Trophoblast cell (in vitro differentiated cells and primary cell): ENCODE measurements around the gene RGL2. TPM values are rescaled to one million over a fixed set of nuclear protein-coding genes. Genes with fewer than 3 reads are reported as not detected.
A peak's percentile ranks its signal among the peaks of the same experiment; 100 is the strongest.
"Not testable (repeated sequence)": the region's sequence is repeated elsewhere in the genome, so short reads cannot be mapped to it uniquely, and the experiment has no call there.

Source experiments
- DNase-seq, 2 donors: peaks; one replicate each; pipeline ENCODE4 v3.0.0-alpha.2; 2016
- H2AFZ ChIP-seq: 2 replicates; pipeline ENCODE4 v1.6.1; 2013; ENCODE audit warnings: low read length, moderate library complexity, mild to moderate bottlenecking; ENCODE audit not compliant: insufficient read depth, poor library complexity
- H2AK5ac ChIP-seq: 2 replicates; pipeline ENCODE4 v1.6.1; 2013; ENCODE audit warnings: mild to moderate bottlenecking, low read length
- H2BK120ac ChIP-seq: 2 replicates; pipeline ENCODE4 v1.6.1; 2013; ENCODE audit warnings: low read length, mild to moderate bottlenecking, moderate library complexity; ENCODE audit not compliant: insufficient read depth, poor library complexity
- H2BK12ac ChIP-seq: 2 replicates; pipeline ENCODE4 v1.6.1; 2013; ENCODE audit warnings: mild to moderate bottlenecking, low read length, moderate library complexity
- H2BK5ac ChIP-seq: 2 replicates; pipeline ENCODE4 v1.6.1; 2013; ENCODE audit warnings: low read length, low read depth, moderate library complexity, mild to moderate bottlenecking; ENCODE audit not compliant: poor library complexity
- H3K14ac ChIP-seq: 2 replicates; pipeline ENCODE4 v1.6.1; 2013; ENCODE audit warnings: mild to moderate bottlenecking, low read length
- H3K18ac ChIP-seq: 2 replicates; pipeline ENCODE4 v1.6.1; 2013; ENCODE audit warnings: mild to moderate bottlenecking, low read length
- H3K23ac ChIP-seq: 2 replicates; pipeline ENCODE4 v1.6.1; 2013; ENCODE audit warnings: low read length
- H3K27ac ChIP-seq: 2 replicates; pipeline ENCODE4 v1.5.1; 2013; ENCODE audit warnings: low read depth, mild to moderate bottlenecking, inconsistent platforms, low read length, moderate library complexity
- H3K27me3 ChIP-seq: 2 replicates; pipeline ENCODE4 v1.6.1; 2013; ENCODE audit warnings: inconsistent platforms, mild to moderate bottlenecking, low read length, moderate library complexity; ENCODE audit not compliant: insufficient read depth
- H3K36me3 ChIP-seq, 2 experiments: 1 replicate in 1 of 2; 2 replicates in 1 of 2; pipeline ENCODE4 v1.6.1; 2013; ENCODE audit warnings: low read length in 2 of 2, mild to moderate bottlenecking in 2 of 2, moderate library complexity in 1 of 2; ENCODE audit not compliant: insufficient read depth in 2 of 2, control insufficient read depth in 1 of 2
- H3K4ac ChIP-seq: 2 replicates; pipeline ENCODE4 v1.6.1; 2013; ENCODE audit warnings: low read depth, mild to moderate bottlenecking, low read length, moderate library complexity
- H3K4me1 ChIP-seq, 2 experiments: 1 replicate in 1 of 2; 2 replicates in 1 of 2; pipeline ENCODE4 v1.6.1; 2013; ENCODE audit warnings: low read length in 2 of 2, mild to moderate bottlenecking in 2 of 2, moderate library complexity in 1 of 2; ENCODE audit not compliant: insufficient read depth in 2 of 2, control insufficient read depth in 1 of 2
- H3K4me2 ChIP-seq: 2 replicates; pipeline ENCODE4 v1.6.1; 2013; ENCODE audit warnings: inconsistent platforms, mild to moderate bottlenecking, low read length, moderate library complexity
- H3K4me3 ChIP-seq: 2 replicates; pipeline ENCODE4 v1.5.1; 2013; ENCODE audit warnings: mild to moderate bottlenecking, low read depth, low read length, inconsistent platforms
- H3K79me1 ChIP-seq: one replicate; pipeline ENCODE4 v1.6.1; 2013; ENCODE audit warnings: low read length
- H3K79me2 ChIP-seq: 2 replicates; pipeline ENCODE4 v1.6.1; 2013; ENCODE audit warnings: low read length, mild to moderate bottlenecking; ENCODE audit not compliant: control insufficient read depth, insufficient read depth, poor library complexity
- H3K9ac ChIP-seq: 2 replicates; pipeline ENCODE4 v1.6.1; 2013; ENCODE audit warnings: mild to moderate bottlenecking, low read length
- H3K9me3 ChIP-seq: 2 replicates; pipeline ENCODE4 v1.6.1; 2013; ENCODE audit warnings: low read depth, mild to moderate bottlenecking, control low read depth, inconsistent platforms, low read length; ENCODE audit not compliant: insufficient read depth
- H4K12ac ChIP-seq: 2 replicates; pipeline ENCODE4 v1.6.1; 2013; ENCODE audit warnings: low read depth, mild to moderate bottlenecking, low read length, moderate library complexity
- H4K8ac ChIP-seq: 2 replicates; pipeline ENCODE4 v1.6.1; 2013; ENCODE audit warnings: low read depth, mild to moderate bottlenecking, low read length, moderate library complexity
- H4K91ac ChIP-seq: one replicate; pipeline ENCODE4 v1.6.1; 2013; ENCODE audit warnings: low read depth, mild to moderate bottlenecking, low read length, moderate library complexity
- WGBS: extraction: QIAGEN DNeasy Blood & Tissue Kit; methylation state at CpG from one replicate; pipeline ENCODE4 v1.1.7; 2013; ENCODE audit warnings: missing lambda C conversion rate; ENCODE audit not compliant: insufficient read length, insufficient coverage; ENCODE audit errors: extremely low coverage; 5-methylcytosine and 5-hydroxymethylcytosine counted together
- polyA plus RNA-seq: library from polyadenylated mRNA; stranded (reverse); fragments of 200-250 nt; gene quantifications from 2 replicates; pipeline ENCODE4 v1.2.3, GENCODE V29; 2013

RGL2 gene, protein sequence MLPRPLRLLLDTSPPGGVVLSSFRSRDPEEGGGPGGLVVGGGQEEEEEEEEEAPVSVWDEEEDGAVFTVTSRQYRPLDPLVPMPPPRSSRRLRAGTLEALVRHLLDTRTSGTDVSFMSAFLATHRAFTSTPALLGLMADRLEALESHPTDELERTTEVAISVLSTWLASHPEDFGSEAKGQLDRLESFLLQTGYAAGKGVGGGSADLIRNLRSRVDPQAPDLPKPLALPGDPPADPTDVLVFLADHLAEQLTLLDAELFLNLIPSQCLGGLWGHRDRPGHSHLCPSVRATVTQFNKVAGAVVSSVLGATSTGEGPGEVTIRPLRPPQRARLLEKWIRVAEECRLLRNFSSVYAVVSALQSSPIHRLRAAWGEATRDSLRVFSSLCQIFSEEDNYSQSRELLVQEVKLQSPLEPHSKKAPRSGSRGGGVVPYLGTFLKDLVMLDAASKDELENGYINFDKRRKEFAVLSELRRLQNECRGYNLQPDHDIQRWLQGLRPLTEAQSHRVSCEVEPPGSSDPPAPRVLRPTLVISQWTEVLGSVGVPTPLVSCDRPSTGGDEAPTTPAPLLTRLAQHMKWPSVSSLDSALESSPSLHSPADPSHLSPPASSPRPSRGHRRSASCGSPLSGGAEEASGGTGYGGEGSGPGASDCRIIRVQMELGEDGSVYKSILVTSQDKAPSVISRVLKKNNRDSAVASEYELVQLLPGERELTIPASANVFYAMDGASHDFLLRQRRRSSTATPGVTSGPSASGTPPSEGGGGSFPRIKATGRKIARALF
- polyA plus RNA-seq, result 151 and 154 TPM in 2 replicates

DNA sequence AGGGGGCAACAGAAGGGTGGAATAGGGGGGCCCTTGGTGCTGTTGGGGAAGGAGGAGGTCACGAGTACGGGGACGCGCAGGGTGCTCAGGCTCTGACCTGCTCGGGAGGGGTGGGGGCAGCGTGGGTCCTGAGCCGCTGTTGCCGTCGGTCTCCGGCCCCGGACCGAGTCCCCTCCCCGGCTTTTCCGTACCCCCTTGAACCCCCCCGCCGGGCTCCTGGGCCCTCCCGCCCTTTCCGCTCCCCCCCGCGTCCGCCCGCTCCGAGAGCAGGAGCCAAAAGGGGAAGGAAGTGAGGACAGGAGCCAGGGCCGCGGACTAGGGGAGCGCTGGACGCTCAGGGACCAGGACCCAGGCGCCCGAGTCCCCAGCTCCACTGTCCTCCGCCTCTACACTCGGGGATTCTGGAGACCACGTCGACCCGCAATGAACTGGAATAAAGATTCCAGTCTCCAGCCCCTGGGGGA, at the start of gene RGL2:
RGL2 (minus strand) TSS at position 170 of the 464 bp plus-strand sequence. CDS start 332 bp downstream, outside the sequence.
- peak within 1 kb of the TSS; percentile 82 for H3K4ac ChIP-seq
- peak within 1 kb of the TSS; percentile 68 for H2BK12ac ChIP-seq
- peak within 1 kb of the TSS; percentile 95 for H3K4me3 ChIP-seq
- H3K23ac ChIP-seq, result no peak within 1 kb of the TSS
- peak within 1 kb of the TSS; percentile 95 for H4K8ac ChIP-seq
- peak within 1 kb of the TSS; percentile 93 for H3K4me2 ChIP-seq
- peaks cover 4 to 16% of the 10 kb centered on the region in 2 experiments for H3K4me1 ChIP-seq
- H3K27me3 ChIP-seq, result no peaks in the 10 kb centered on the region
- peak within 1 kb of the TSS; percentile 98 for H3K14ac ChIP-seq
- peaks cover 22% of the 10 kb centered on the region for H3K79me2 ChIP-seq
- peaks cover 20 to 25% of the 10 kb centered on the region in 2 experiments for H3K36me3 ChIP-seq
- peak within 1 kb of the TSS; percentile 58 for H2AK5ac ChIP-seq
- peak within 1 kb of the TSS; percentile 92 for H3K27ac ChIP-seq
- H3K18ac ChIP-seq, result peak within 1 kb of the TSS; percentile 95
- peak within 1 kb of the TSS; percentile 92 for H3K9ac ChIP-seq
- peaks cover 25% of the 10 kb centered on the region for H3K79me1 ChIP-seq
- peak within 1 kb of the TSS; percentile 95 for H4K91ac ChIP-seq
- H4K12ac ChIP-seq, result peak within 1 kb of the TSS; percentile 77
- peak within 1 kb of the TSS; percentile 94 for H2BK5ac ChIP-seq
- DNase-seq, result no peak
- H2BK120ac ChIP-seq, result peak within 1 kb of the TSS; percentile 84
- H2AFZ ChIP-seq, result peak within 1 kb of the TSS; percentile 61
- H3K9me3 ChIP-seq, result peaks cover 1% of the 10 kb centered on the region
- no CpG with 5 or more reads among the region's 34 CpGs for WGBS

DNA sequence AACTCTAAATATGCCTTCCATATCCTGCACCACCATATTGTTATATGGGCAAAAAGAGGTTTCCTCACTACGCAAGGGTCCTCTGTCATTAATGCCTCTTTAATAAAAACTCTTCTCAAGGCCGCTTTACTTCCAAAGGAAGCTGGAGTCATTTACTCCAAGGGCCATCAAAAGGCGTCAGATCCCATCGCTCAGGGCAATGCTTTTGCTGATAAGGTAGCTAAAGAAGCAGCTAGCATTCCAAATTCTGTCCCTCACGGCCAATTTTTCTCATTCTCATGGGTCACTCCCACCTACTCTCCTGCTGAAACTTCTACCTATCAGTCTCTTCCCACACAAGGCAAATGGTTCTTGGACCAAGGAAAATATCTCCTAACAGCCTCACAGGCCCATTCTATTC, 49.1 kb upstream of the RGL2 start:
- no CpG with 5 or more reads among the region's 5 CpGs for WGBS

DNA sequence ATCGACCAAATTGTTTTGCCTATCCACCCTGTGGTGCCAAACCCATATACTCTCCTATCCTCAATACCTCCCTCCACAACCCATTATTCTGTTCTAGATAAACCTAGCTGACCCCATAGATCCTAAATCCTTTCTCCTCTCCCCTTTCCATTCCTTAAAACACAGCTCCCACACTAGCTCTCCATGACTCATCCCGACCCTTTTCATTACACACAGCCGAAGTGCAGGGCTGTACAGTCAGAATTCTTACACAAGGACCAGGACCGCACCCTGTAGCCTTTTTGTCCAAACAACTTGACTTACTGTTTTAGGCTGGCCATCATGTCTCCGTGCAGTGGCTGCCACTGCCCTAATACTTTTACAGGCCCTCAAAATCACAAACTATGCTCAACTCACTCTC, 48.2 kb upstream of the RGL2 start:
- not testable (repeated sequence) for H3K79me1 ChIP-seq, H4K12ac ChIP-seq, H3K4me2 ChIP-seq, H3K9ac ChIP-seq, H2AFZ ChIP-seq, H2BK12ac ChIP-seq, H3K4ac ChIP-seq, H3K4me1 ChIP-seq, H3K36me3 ChIP-seq, H3K27me3 ChIP-seq, H2BK5ac ChIP-seq, H3K4me3 ChIP-seq, H2BK120ac ChIP-seq, H4K91ac ChIP-seq, H3K18ac ChIP-seq, H3K27ac ChIP-seq, H3K14ac ChIP-seq, H4K8ac ChIP-seq, H3K9me3 ChIP-seq, H3K23ac ChIP-seq, H3K79me2 ChIP-seq, H2AK5ac ChIP-seq
- DNase-seq, result peak; percentile 45 to 54
- WGBS, result 100% methylated on average over 1 of the region's 5 CpGs

More for the DNA sequence above, 49.1 kb upstream of the RGL2 start:
- Histone ChIP-seq H2BK5ac (no peak overlapping the region), H3K4me2 (no peak overlapping the region), H3K18ac (no peak overlapping the region), H3K4me1 (no peaks in the 10 kb centered on the region), H4K91ac (no peak overlapping the region), H3K4me3 (no peak overlapping the region), H2AK5ac (no peak overlapping the region), H3K27me3 (no peaks in the 10 kb centered on the region), H3K27ac (no peak overlapping the region), H3K23ac (no peak overlapping the region), H2AFZ (no peak overlapping the region), H3K79me2 (no peaks in the 10 kb centered on the region), H2BK12ac (no peak overlapping the region), H2BK120ac (no peak overlapping the region), H4K8ac (no peak overlapping the region), H3K79me1 (no peaks in the 10 kb centered on the region), H3K4ac (no peak overlapping the region), H3K9me3 (no peaks in the 10 kb centered on the region), H4K12ac (no peak overlapping the region), H3K9ac (no peak overlapping the region), H3K14ac (no peak overlapping the region), H3K36me3 (no peaks in the 10 kb centered on the region)
- DNase-seq, result peak; percentile 66 to 86

DNA sequence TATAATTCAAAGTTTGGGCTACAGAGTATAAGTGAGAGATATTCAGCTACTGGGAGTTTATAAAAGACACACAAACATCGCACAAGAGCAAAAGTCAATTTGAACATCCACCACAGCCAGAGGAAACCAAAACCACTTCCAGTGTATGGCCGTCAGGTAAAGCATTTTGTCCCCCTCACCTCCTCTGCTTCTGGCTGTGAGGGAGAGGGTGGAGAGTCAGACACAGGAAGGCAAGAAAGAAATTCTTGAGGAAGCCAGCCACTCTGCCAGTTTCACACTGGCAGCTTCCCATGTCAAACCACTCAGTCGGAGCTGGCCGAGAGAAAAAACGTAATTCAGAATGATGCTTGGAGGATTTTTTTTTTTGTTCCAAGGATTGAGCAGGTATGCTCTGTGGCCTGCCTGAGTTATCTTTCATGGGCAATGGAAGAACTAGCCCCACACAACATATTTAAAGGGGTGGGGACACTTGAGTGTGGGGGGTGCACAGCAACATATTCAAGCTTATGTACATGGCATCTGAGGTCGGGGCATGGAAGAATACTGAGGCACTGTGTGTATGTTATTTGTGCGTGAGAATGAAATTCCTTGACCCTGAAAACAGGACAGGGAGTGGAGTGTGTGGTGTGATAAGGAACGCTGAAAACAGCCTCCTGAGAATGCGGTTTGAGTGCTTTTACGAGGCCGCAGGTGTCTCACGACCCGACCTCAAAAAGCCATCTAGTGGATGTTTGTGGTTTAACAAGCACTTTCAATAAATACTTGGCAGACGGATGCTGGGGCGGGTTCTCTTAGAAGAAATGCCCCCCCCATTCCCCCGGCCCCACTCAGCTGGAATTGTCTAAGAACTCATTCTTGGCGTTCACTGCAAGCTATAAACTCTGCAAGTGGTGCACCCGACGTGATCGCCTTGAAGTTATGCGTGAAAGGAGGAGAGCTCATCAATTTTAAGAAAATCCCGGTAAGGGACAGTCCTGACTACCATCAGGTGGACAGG, 46.3 kb upstream of the RGL2 start:
- H2BK120ac ChIP-seq, result no peak overlapping the region

More for the DNA sequence above, 46.3 kb upstream of the RGL2 start:
- Histone ChIP-seq H3K36me3 (no peaks in the 10 kb centered on the region), H4K91ac (no peak overlapping the region), H3K4me3 (no peak overlapping the region), H3K27ac (no peak overlapping the region), H3K18ac (no peak overlapping the region), H2AK5ac (no peak overlapping the region), H3K4me1 (no peaks in the 10 kb centered on the region), H3K9me3 (no peaks in the 10 kb centered on the region), H3K14ac (no peak overlapping the region), H3K27me3 (no peaks in the 10 kb centered on the region), H3K23ac (no peak overlapping the region), H2BK5ac (no peak overlapping the region), H2BK12ac (no peak overlapping the region), H3K79me2 (no peaks in the 10 kb centered on the region), H3K4ac (no peak overlapping the region), H3K79me1 (no peaks in the 10 kb centered on the region), H2AFZ (no peak overlapping the region), H3K4me2 (peak overlapping the region; percentile 36), H4K8ac (no peak overlapping the region), H3K9ac (no peak overlapping the region), H4K12ac (no peak overlapping the region)
- WGBS, result no CpG with 5 or more reads among the region's 22 CpGs
- peak; percentile 74 to 93 for DNase-seq
